Measurements from ENCODE around the gene PLXDC2.

DNA sequence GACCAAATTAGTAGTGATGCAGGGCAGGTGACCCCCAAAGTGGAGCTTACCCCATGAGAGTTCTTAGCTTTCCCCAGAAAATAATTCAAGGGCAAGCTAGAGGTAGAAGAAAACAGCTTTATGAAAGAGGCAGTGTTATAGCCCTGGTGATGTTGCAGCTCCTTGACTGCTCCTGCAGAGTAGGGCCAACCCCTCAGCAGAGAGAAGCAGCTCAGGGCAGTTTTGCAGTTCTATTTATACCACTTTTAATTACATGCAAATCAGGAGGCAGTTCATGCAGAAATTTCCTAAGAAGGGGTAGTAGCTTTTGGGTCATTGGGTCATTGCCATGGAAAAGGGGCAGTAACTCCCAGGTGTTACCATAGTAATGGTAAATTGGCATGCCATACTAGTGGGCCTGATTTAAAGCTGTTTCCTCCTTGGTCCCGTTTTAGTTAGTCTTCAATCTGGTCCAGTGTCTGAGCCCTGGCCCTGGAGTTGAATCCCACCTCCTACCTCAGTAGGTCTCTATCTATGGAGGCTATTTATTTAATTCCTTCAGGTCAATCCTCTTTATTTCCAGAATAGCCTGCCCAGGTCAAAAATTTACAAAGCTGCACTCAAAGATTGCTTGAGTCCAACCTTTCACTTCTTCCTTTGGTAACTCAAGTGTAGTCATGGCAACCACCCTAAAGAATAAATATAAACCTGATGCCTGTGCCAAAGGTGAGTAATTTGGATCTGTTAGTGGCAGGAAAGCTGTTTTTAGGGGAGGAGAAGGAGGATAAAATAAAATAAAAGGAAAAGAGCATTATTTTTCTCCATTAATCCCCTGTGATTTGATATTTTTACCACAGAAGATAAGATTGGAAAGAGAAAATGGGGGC is 29.5 kb downstream of the PLXDC2 start:
- TF ChIP-seq, protein P1, sequence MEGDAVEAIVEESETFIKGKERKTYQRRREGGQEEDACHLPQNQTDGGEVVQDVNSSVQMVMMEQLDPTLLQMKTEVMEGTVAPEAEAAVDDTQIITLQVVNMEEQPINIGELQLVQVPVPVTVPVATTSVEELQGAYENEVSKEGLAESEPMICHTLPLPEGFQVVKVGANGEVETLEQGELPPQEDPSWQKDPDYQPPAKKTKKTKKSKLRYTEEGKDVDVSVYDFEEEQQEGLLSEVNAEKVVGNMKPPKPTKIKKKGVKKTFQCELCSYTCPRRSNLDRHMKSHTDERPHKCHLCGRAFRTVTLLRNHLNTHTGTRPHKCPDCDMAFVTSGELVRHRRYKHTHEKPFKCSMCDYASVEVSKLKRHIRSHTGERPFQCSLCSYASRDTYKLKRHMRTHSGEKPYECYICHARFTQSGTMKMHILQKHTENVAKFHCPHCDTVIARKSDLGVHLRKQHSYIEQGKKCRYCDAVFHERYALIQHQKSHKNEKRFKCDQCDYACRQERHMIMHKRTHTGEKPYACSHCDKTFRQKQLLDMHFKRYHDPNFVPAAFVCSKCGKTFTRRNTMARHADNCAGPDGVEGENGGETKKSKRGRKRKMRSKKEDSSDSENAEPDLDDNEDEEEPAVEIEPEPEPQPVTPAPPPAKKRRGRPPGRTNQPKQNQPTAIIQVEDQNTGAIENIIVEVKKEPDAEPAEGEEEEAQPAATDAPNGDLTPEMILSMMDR (IDR thresholded peaks at IDR 0.05), result no peak
- TF ChIP-seq POLR2A (IDR thresholded peaks at IDR 0.05), result no peak
